SK-N-SH (cell line): Measurements from ENCODE around the gene MMAB. TPM values are rescaled to one million over a fixed set of nuclear protein-coding genes. Genes with fewer than 3 reads are reported as not detected.

Source experiments
- CTCF ChIA-PET: fragments of 300-600, 350-600 bp; formaldehyde crosslinking; extraction: SDS; loops from one replicate; lab custom pipeline; 2021; lab: Yijun Ruan, JAX
- POLR2A ChIA-PET: fragments of 350-600 bp; sonication (Branson Sonifier 250); formaldehyde crosslinking; extraction: SDS; loops from one replicate; lab custom pipeline; 2020; ENCODE audit warnings: antibody characterized with exemption, inconsistent platforms; lab: Yijun Ruan, JAX
- DNase-seq: peaks from one replicate; pipeline ENCODE4 v3.0.0; 2012
- H2AFZ ChIP-seq: fragments of 200-600 bp; sonication (generic); 2 replicates; pipeline ENCODE4 v1.8.1; 2016; ENCODE audit warnings: antibody characterized with exemption, mild to moderate bottlenecking, low read depth
- H3F3A ChIP-seq: fragments of 200-600 bp; sonication (generic); replicated peaks from 2 replicates; pipeline ENCODE3; 2016; ENCODE audit warnings: antibody characterized with exemption, mild to moderate bottlenecking; ENCODE audit not compliant: insufficient read depth
- H3K27ac ChIP-seq, 2 experiments: fragments of 200-500 bp in 1 of 2; fragments of 200-600 bp in 1 of 2; sonication (Bioruptor generic) in 1 of 2; sonication (generic), shearing (Covaris generic) in 1 of 2; 2 replicates each; pipeline versions ENCODE4 v1.5.1 to v1.6.1; 2014 to 2016; ENCODE audit warnings: low read depth in 2 of 2, inconsistent platforms in 1 of 2, low read length in 1 of 2, mild to moderate bottlenecking in 1 of 2, mixed read lengths in 1 of 2
- H3K27me3 ChIP-seq: fragments of 200-600 bp; sonication (generic), shearing (Covaris generic); 2 replicates; pipeline ENCODE4 v1.6.1; 2016; ENCODE audit warnings: mixed run types; ENCODE audit not compliant: insufficient read depth
- H3K36me3 ChIP-seq, 2 experiments: fragments of 200-500 bp in 1 of 2; fragments of 200-600 bp in 1 of 2; sonication (Bioruptor generic) in 1 of 2; sonication (generic) in 1 of 2; replicated peaks in 1 of 2; 2 replicates each; pipeline versions ENCODE3 to v1.5.1; 2014 to 2016; ENCODE audit warnings: low read length in 1 of 2, mild to moderate bottlenecking in 1 of 2; ENCODE audit not compliant: insufficient read depth in 2 of 2, control insufficient read depth in 1 of 2
- H3K4me1 ChIP-seq, 2 experiments: fragments of 200-500 bp in 1 of 2; fragments of 200-600 bp in 1 of 2; sonication (Bioruptor generic) in 1 of 2; sonication (generic), shearing (Covaris generic) in 1 of 2; 2 replicates each; pipeline versions ENCODE4 v1.5.1 to v1.6.1; 2014 to 2016; ENCODE audit warnings: low read depth in 1 of 2, low read length in 1 of 2, mixed run types in 1 of 2; ENCODE audit not compliant: insufficient read depth in 2 of 2, control insufficient read depth in 1 of 2
- H3K4me2 ChIP-seq: fragments of 200-600 bp; sonication (generic), shearing (Covaris generic); 2 replicates; pipeline ENCODE4 v1.6.1; 2017; ENCODE audit warnings: mixed run types
- H3K4me3 ChIP-seq, 2 experiments: fragments of 200-500 bp in 1 of 2; fragments of 200-600 bp in 1 of 2; sonication (Bioruptor generic) in 1 of 2; sonication (generic), shearing (Covaris generic) in 1 of 2; 2 replicates each; pipeline versions ENCODE4 v1.5.1 to v1.8.1; 2014 to 2016; ENCODE audit warnings: low read depth in 2 of 2, inconsistent platforms in 1 of 2, low read length in 1 of 2, mild to moderate bottlenecking in 1 of 2, mixed read lengths in 1 of 2, moderate library complexity in 1 of 2
- H3K79me2 ChIP-seq: fragments of 200-600 bp; sonication (generic); 2 replicates; pipeline ENCODE4 v1.8.1; 2017; ENCODE audit warnings: mild to moderate bottlenecking; ENCODE audit not compliant: insufficient read depth
- H3K9ac ChIP-seq: fragments of 200-600 bp; sonication (generic); 2 replicates; pipeline ENCODE4 v1.6.1; 2017; ENCODE audit warnings: mixed run types
- H3K9me2 ChIP-seq: fragments of 200-600 bp; sonication (generic); 2 replicates; pipeline ENCODE4 v1.6.1; 2017; ENCODE audit warnings: mixed run types
- H3K9me3 ChIP-seq: fragments of 200-600 bp; sonication (generic); 2 replicates; pipeline ENCODE4 v1.6.1; 2017; ENCODE audit warnings: mixed run types, mild to moderate bottlenecking, moderate library complexity
- H4K20me1 ChIP-seq: fragments of 200-600 bp; sonication (generic); 2 replicates; pipeline ENCODE4 v1.6.1; 2017; ENCODE audit warnings: mild to moderate bottlenecking, mixed run types; ENCODE audit not compliant: insufficient read depth
- CHD2 ChIP-seq: fragments of 150-350 bp; IDR thresholded peaks from 2 replicates; pipeline ENCODE4 v1.6.1; 2018; ENCODE audit warnings: low read length; ENCODE audit not compliant: partially characterized antibody
- ELF1 ChIP-seq: IDR thresholded peaks from 2 replicates; pipeline ENCODE4 v1.4.0; 2012
- EP300 ChIP-seq, 2 experiments: IDR thresholded peaks; 2 replicates each; pipeline versions ENCODE4 v1.4.0 to v1.6.1; 2012; ENCODE audit warnings: borderline replicate concordance in 1 of 2, low read depth in 1 of 2, low read length in 1 of 2
- FOXJ3 ChIP-seq: sonication (generic); formaldehyde crosslinking; IDR thresholded peaks from 2 replicates; pipeline ENCODE4 v1.5.1; 2020; ENCODE audit warnings: mild to moderate bottlenecking, missing genetic modification reagents
- GATA2 ChIP-seq: sonication (generic); formaldehyde crosslinking; IDR thresholded peaks from 2 replicates; pipeline ENCODE4 v1.5.0; 2020; ENCODE audit warnings: mild to moderate bottlenecking, missing genetic modification reagents
- MEF2A ChIP-seq: IDR thresholded peaks from 2 replicates; pipeline ENCODE4 v1.4.0; 2012; ENCODE audit warnings: low read depth, borderline replicate concordance
- MXI1 ChIP-seq: IDR thresholded peaks from 2 replicates; pipeline ENCODE4 v1.6.1; 2012; ENCODE audit warnings: mild to moderate bottlenecking, low read depth, low read length, improper control_type of control experiment
- POLR2AphosphoS5 ChIP-seq: IDR thresholded peaks from 2 replicates; pipeline ENCODE4 v1.6.1; 2012; ENCODE audit warnings: low read depth, low read length
- RAD21 ChIP-seq: IDR thresholded peaks from 2 replicates; pipeline ENCODE4 v1.6.1; 2012; ENCODE audit warnings: mild to moderate bottlenecking, low read length
- RCOR1 ChIP-seq: fragments of 150-350 bp; IDR thresholded peaks from 2 replicates; pipeline ENCODE4 v1.6.1; 2017; ENCODE audit warnings: antibody characterized with exemption, low read length
- SMC3 ChIP-seq: IDR thresholded peaks from 2 replicates; pipeline ENCODE4 v1.6.1; 2012; ENCODE audit warnings: low read depth, low read length, improper control_type of control experiment
- YY1 ChIP-seq: IDR thresholded peaks from 2 replicates; pipeline ENCODE4 v1.4.0; 2012; ENCODE audit warnings: low read depth, mild to moderate bottlenecking
- WGBS: methylation state at CpG from one replicate; pipeline ENCODE4 v1.1.6; 2017; ENCODE audit warnings: low lambda C conversion rate; 5-methylcytosine and 5-hydroxymethylcytosine counted together
- polyA plus RNA-seq, 3 experiments: library from polyadenylated mRNA; depleted of rRNA; stranded (reverse); fragments of >200 nt; gene quantifications; 2 replicates each; pipeline ENCODE4 v1.2.3, GENCODE V29; 2012
- TF ChIP-seq, protein P1 (sequence below): fragments of 200-600 bp; sonication (generic); IDR thresholded peaks from 2 replicates; pipeline ENCODE4 v1.6.1; 2017; ENCODE audit warnings: antibody characterized with exemption, mild to moderate bottlenecking, moderate library complexity

MMAB gene
- polyA plus RNA-seq, 1 of the 3 experiments (the other 2 are of a cell fraction): 15.9 TPM

DNA sequence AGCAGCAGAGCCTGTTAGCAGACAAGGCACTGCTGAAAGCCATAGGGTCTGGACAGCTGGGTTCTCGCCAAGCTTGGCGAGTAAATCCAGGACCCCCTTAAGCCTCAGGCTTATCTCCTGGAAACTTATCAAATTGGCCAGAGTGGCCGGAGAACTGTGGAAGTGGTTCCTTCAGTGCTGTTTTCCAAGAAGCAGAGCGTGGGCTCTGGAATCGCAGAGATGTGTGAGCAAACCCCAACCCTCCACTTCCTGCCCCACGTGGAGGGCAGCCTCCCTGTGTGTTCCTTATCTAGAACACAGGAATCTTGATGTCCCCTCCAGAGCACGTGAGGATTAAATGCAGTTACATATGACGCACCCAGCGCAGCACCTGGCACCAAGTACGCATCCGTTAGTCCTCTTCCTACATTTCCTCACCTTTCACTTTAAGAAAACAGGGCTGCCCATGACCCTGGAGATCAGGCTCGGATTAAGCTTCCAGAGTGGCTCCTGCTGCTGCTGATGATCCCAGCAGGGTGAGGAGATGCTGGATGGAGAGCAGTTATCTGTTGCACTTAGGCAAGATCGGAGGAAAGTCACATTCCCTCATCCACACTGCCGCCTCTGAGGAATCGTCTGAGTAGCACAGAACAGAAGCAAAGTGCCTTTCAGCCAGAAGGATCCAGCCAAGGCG is 35.0 kb downstream of the MMAB start:
- H3F3A ChIP-seq: no peaks in the 10 kb centered on the region
- peak overlapping the region in 1 of 2 experiments; percentile 95; a peak in 2 of 4 replicates for H3K27ac ChIP-seq
- no peak overlapping the region for H3K4me3 ChIP-seq
- H3K4me1 ChIP-seq: peaks cover 6 to 75% of the 10 kb centered on the region in 2 experiments; a peak in 3 of 4 replicates
- WGBS: 80% methylated on average over 8 of the region's 16 CpGs
- H4K20me1 ChIP-seq: no peaks in the 10 kb centered on the region
- H3K9ac ChIP-seq: no peak overlapping the region
- H2AFZ ChIP-seq: no peak overlapping the region
- no peaks in the 10 kb centered on the region for H3K27me3 ChIP-seq
- H3K9me3 ChIP-seq: no peaks in the 10 kb centered on the region
- no peaks in the 10 kb centered on the region for H3K79me2 ChIP-seq
- H3K4me2 ChIP-seq: no peak overlapping the region
- H3K9me2 ChIP-seq: no peaks in the 10 kb centered on the region
- peak; percentile 30; the same call in 1 of the 2 replicates for TF ChIP-seq RAD21
- TF ChIP-seq GATA2: peak; percentile 74
- TF ChIP-seq RCOR1: peak; percentile 91
- TF ChIP-seq SMC3: peak; percentile 19; the same call in 1 of the 2 replicates
- TF ChIP-seq EP300 (IDR thresholded peaks at IDR 0.05; ENCODE audit: borderline replicate concordance in 1 of 2, low read depth in 1 of 2, low read length in 1 of 2): peak in 1 of 2 experiments; percentile 95; a peak in 2 of 4 replicates
- peak; percentile 39; the same call in 1 of the 2 replicates for TF ChIP-seq MXI1
- TF ChIP-seq, protein P1, sequence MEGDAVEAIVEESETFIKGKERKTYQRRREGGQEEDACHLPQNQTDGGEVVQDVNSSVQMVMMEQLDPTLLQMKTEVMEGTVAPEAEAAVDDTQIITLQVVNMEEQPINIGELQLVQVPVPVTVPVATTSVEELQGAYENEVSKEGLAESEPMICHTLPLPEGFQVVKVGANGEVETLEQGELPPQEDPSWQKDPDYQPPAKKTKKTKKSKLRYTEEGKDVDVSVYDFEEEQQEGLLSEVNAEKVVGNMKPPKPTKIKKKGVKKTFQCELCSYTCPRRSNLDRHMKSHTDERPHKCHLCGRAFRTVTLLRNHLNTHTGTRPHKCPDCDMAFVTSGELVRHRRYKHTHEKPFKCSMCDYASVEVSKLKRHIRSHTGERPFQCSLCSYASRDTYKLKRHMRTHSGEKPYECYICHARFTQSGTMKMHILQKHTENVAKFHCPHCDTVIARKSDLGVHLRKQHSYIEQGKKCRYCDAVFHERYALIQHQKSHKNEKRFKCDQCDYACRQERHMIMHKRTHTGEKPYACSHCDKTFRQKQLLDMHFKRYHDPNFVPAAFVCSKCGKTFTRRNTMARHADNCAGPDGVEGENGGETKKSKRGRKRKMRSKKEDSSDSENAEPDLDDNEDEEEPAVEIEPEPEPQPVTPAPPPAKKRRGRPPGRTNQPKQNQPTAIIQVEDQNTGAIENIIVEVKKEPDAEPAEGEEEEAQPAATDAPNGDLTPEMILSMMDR: no peak
- no peak for TF ChIP-seq ELF1
- peak; percentile 64; the same call in 1 of the 2 replicates for TF ChIP-seq FOXJ3
- TF ChIP-seq CHD2: peak; percentile 55
- DNase-seq: peak; percentile 88
- ChIA-PET POLR2A (interaction anchor here (1.8 kb wide), 1 partner anchor 15 kb away, joined by 5 read pairs; no protein-coding TSS in a partner anchor), CTCF (interaction anchor here (0.9 to 2.7 kb wide), 7 partner anchors 9 to 307 kb away, joined by 3 to 14 read pairs (median 5); no protein-coding TSS in a partner anchor)
- peaks cover 0 to 14% of the 10 kb centered on the region in 2 experiments for H3K36me3 ChIP-seq

DNA sequence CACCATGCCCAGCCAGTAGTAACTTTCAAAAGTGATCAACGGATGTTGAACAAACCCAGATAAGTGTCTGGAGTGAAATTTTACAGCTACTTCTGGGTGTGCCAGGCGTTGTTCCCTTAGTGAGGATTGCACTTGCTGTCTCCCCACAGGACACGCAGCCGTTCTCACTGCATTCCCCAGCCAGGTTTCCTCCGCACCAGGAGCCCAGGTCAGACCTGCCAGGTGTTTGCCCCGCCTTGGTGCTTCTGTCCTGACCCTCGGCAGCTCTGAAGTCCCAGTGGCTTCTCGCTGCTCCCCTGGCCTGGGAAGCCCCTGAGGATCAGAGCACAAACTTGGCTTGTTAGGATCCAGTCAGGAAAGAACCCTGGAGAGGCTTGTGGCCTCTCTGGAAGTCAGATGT is 36.2 kb downstream of the MMAB start:
- H3K9me3 ChIP-seq: no peaks in the 10 kb centered on the region
- peaks cover 0 to 21% of the 10 kb centered on the region in 2 experiments for H3K36me3 ChIP-seq
- H3F3A ChIP-seq: no peaks in the 10 kb centered on the region
- CTCF ChIA-PET: interaction anchor here (1.1 to 2.7 kb wide), 5 partner anchors 19 to 308 kb away, joined by 3 to 14 read pairs (median 5); partner anchors contain the start of gene MVK
- no peaks in the 10 kb centered on the region for H3K79me2 ChIP-seq
- no peaks in the 10 kb centered on the region for H4K20me1 ChIP-seq
- WGBS: 98% methylated on average over 6 of the region's 8 CpGs
- TF ChIP-seq YY1 (no peak), FOXJ3 (no peak), MEF2A (no peak), POLR2AphosphoS5 (no peak)
- H3K27ac ChIP-seq: no peak overlapping the region; a peak in 1 of 4 replicates
- DNase-seq: no peak
- H3K27me3 ChIP-seq: no peaks in the 10 kb centered on the region
- no peak overlapping the region for H2AFZ ChIP-seq
- no peak overlapping the region for H3K9ac ChIP-seq
- H3K9me2 ChIP-seq: no peaks in the 10 kb centered on the region
- H3K4me3 ChIP-seq: no peak overlapping the region
- POLR2A ChIA-PET: interaction anchor here (1.8 kb wide), 1 partner anchor 14 kb away, joined by 5 read pairs; no protein-coding TSS in a partner anchor
- H3K4me2 ChIP-seq: no peak overlapping the region
- H3K4me1 ChIP-seq: peaks cover 6 to 76% of the 10 kb centered on the region in 2 experiments; a peak in 3 of 4 replicates
